ENCODE measurements around the gene CADPS2.

DNA sequence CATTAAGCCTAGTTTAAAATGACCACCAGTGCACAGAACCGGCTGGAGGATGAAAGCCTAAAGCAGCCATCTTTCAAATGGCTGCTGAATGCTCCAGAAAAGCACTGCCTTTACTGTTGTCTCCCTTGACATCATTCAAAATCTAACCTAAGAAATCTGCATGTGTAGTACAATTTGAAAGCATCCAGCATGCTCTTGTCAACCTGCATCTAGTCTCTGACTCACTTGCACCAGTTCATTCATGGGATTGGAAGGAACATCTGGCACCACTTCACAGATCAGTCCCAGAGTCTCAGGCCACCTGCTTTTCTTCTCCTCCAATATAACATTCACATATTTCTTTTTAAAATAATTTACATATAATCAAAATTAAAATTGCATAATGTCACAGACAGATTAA lies 263.6 kb downstream of the CADPS2 start:
- TF ChIP-seq, protein P1, sequence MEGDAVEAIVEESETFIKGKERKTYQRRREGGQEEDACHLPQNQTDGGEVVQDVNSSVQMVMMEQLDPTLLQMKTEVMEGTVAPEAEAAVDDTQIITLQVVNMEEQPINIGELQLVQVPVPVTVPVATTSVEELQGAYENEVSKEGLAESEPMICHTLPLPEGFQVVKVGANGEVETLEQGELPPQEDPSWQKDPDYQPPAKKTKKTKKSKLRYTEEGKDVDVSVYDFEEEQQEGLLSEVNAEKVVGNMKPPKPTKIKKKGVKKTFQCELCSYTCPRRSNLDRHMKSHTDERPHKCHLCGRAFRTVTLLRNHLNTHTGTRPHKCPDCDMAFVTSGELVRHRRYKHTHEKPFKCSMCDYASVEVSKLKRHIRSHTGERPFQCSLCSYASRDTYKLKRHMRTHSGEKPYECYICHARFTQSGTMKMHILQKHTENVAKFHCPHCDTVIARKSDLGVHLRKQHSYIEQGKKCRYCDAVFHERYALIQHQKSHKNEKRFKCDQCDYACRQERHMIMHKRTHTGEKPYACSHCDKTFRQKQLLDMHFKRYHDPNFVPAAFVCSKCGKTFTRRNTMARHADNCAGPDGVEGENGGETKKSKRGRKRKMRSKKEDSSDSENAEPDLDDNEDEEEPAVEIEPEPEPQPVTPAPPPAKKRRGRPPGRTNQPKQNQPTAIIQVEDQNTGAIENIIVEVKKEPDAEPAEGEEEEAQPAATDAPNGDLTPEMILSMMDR (IDR thresholded peaks at IDR 0.05), result no peak
- TF ChIP-seq EP300 (IDR thresholded peaks at IDR 0.05) (no peak), POLR2AphosphoS5 (IDR thresholded peaks at IDR 0.05) (no peak), POLR2A (IDR thresholded peaks at IDR 0.05; ENCODE audit: low read depth) (no peak)
